HepG2 (cell line): Measurements from ENCODE around the gene EMC8. TPM values are rescaled to one million over a fixed set of nuclear protein-coding genes. Genes with fewer than 3 reads are reported as not detected.

Source experiments
- DPF2 ChIP-seq: sonication (generic); formaldehyde crosslinking; IDR thresholded peaks from 2 replicates; pipeline ENCODE4 v1.4.0; 2020; ENCODE audit warnings: mild to moderate bottlenecking, low read depth, missing genetic modification reagents, borderline replicate concordance
- FOXA3 ChIP-seq: IDR thresholded peaks from 2 replicates; pipeline ENCODE4 v1.6.1; 2016; ENCODE audit warnings: missing genetic modification reagents, missing compliant biosample characterization
- MTA1 ChIP-seq: sonication (generic); formaldehyde crosslinking; IDR thresholded peaks from 2 replicates; pipeline ENCODE4 v1.4.0; 2020; ENCODE audit warnings: missing genetic modification reagents, mild to moderate bottlenecking, borderline replicate concordance
- MYNN ChIP-seq: sonication (generic); formaldehyde crosslinking; IDR thresholded peaks from 2 replicates; pipeline ENCODE4 v1.4.0; 2020; ENCODE audit warnings: mild to moderate bottlenecking, low read depth, missing genetic modification reagents
- NFIC ChIP-seq: IDR thresholded peaks from 2 replicates; pipeline ENCODE4 v1.6.1; 2012; ENCODE audit warnings: mild to moderate bottlenecking, low read length, inconsistent platforms
- NKX3-1 ChIP-seq: sonication (generic); formaldehyde crosslinking; IDR thresholded peaks from 2 replicates; pipeline ENCODE4 v1.5.0; 2020; ENCODE audit warnings: missing genetic modification reagents
- RFXANK ChIP-seq: IDR thresholded peaks from 2 replicates; pipeline ENCODE4 v1.6.1; 2016
- SAFB2 ChIP-seq: sonication (generic); formaldehyde crosslinking; IDR thresholded peaks from 2 replicates; pipeline ENCODE4 v1.5.1; 2020; ENCODE audit warnings: missing genetic modification reagents, low read depth, mild to moderate bottlenecking, borderline replicate concordance
- YY1 ChIP-seq: IDR thresholded peaks from 2 replicates; pipeline ENCODE4 v1.6.1; 2011; ENCODE audit warnings: low read length, low read depth, moderate library complexity, mild to moderate bottlenecking; ENCODE audit not compliant: insufficient read depth, insufficient replicate concordance
- ZFP37 ChIP-seq: sonication (generic); formaldehyde crosslinking; IDR thresholded peaks from 2 replicates; pipeline ENCODE4 v1.4.0; 2020; ENCODE audit warnings: missing genetic modification reagents, borderline replicate concordance
- ZNF121 ChIP-seq: sonication (generic); formaldehyde crosslinking; IDR thresholded peaks from 2 replicates; pipeline ENCODE4 v1.5.0; 2020; ENCODE audit warnings: mild to moderate bottlenecking, missing genetic modification reagents
- ZSCAN12 ChIP-seq: sonication (generic); formaldehyde crosslinking; IDR thresholded peaks from 2 replicates; pipeline ENCODE4 v1.9.0; 2021; ENCODE audit warnings: mild to moderate bottlenecking, missing genetic modification reagents
- polyA plus RNA-seq, 8 experiments: library from polyadenylated mRNA; depleted of rRNA in 3 of 8; stranded (reverse) in 7 of 8; unstranded in 1 of 8; fragments of >200 nt; fragmentation: Illumina TruSeq in 4 of 8; extraction: Trizol in 4 of 8; gene quantifications; 2 replicates each; pipeline versions ENCODE4 v1.2.1 to v1.2.3, GENCODE V29; 2011 to 2016; ENCODE audit warnings: low read depth in 4 of 8, missing spikeins in 1 of 8, mixed read lengths in 1 of 8; ENCODE audit not compliant: insufficient read depth in 1 of 8
- total RNA-seq, 5 experiments: library from RNA; depleted of rRNA; stranded (reverse); fragments of >200 nt; fragmentation: Illumina TruSeq; extraction: Trizol; gene quantifications; 2 replicates each; pipeline ENCODE4 v1.2.3, GENCODE V29; 2016; ENCODE audit warnings: low read depth in 1 of 5
- TF ChIP-seq, protein P1 (sequence below): sonication (generic); formaldehyde crosslinking; IDR thresholded peaks from 2 replicates; pipeline ENCODE4 v1.5.1; 2020; ENCODE audit warnings: mild to moderate bottlenecking, missing genetic modification reagents, borderline replicate concordance
- TF ChIP-seq, protein P2 (sequence below): sonication (generic); formaldehyde crosslinking; IDR thresholded peaks from 2 replicates; pipeline ENCODE4 v1.5.0; 2020; ENCODE audit warnings: missing genetic modification reagents
- TF ChIP-seq, protein P3 (sequence below): sonication (generic); formaldehyde crosslinking; IDR thresholded peaks from 2 replicates; pipeline ENCODE4 v1.8.1; 2023; ENCODE audit warnings: mild to moderate bottlenecking, missing genetic modification reagents, borderline replicate concordance
- TF ChIP-seq, protein P4 (sequence below): sonication (generic); formaldehyde crosslinking; IDR thresholded peaks from 2 replicates; pipeline ENCODE4 v1.4.0; 2020; ENCODE audit warnings: missing genetic modification reagents
- TF ChIP-seq, protein P5 (sequence below): sonication (generic); formaldehyde crosslinking; IDR thresholded peaks from 2 replicates; pipeline ENCODE4 v1.5.0; 2020; ENCODE audit warnings: missing genetic modification reagents

EMC8 gene
- total and polyA plus RNA-seq, 2 of the 13 experiments (the other 11 are each of a cell fraction or from before 2014, with no cell fraction given), result 55.0 to 76.0 TPM

DNA sequence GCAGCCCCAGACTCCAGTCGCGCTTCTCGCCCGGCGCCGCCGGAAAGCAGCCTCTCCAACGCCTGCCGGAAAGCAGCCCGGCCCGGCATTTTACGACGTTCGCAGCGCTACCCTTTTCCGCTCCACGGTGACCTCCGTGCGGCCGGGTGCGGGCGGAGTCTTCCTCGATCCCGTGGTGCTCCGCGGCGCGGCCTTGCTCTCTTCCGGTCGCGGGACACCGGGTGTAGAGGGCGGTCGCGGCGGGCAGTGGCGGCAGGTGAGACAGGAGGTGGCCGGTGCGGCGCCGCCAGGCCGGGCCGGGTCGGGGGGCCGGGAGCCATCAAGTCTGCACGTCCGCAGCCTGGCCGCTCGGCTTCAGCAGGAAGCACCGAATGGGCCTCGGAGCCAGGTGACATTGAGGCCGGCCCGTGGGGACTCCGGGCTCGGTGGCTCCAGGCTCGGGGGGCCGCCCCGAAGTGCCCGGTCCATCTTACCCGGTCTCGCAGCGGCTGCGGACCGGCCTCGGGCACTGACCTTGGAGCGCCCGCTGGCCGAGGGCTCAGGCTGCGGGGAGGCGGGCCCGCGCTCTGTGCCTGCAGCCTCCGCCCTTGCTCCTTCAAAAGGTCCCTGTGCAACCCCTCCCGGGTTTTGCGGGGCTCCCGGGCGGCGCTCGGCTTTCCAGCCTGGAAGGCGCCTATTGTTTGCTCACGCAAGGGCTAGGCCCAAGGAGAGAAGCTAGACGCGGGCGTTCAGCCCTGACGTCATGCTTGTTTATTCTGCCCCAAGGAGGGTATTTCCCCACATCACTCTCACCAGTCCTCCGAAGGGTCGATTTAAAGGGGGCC, at the start of gene EMC8, which contains the start of gene COX4I1 (continued):
- TF ChIP-seq, protein P1, sequence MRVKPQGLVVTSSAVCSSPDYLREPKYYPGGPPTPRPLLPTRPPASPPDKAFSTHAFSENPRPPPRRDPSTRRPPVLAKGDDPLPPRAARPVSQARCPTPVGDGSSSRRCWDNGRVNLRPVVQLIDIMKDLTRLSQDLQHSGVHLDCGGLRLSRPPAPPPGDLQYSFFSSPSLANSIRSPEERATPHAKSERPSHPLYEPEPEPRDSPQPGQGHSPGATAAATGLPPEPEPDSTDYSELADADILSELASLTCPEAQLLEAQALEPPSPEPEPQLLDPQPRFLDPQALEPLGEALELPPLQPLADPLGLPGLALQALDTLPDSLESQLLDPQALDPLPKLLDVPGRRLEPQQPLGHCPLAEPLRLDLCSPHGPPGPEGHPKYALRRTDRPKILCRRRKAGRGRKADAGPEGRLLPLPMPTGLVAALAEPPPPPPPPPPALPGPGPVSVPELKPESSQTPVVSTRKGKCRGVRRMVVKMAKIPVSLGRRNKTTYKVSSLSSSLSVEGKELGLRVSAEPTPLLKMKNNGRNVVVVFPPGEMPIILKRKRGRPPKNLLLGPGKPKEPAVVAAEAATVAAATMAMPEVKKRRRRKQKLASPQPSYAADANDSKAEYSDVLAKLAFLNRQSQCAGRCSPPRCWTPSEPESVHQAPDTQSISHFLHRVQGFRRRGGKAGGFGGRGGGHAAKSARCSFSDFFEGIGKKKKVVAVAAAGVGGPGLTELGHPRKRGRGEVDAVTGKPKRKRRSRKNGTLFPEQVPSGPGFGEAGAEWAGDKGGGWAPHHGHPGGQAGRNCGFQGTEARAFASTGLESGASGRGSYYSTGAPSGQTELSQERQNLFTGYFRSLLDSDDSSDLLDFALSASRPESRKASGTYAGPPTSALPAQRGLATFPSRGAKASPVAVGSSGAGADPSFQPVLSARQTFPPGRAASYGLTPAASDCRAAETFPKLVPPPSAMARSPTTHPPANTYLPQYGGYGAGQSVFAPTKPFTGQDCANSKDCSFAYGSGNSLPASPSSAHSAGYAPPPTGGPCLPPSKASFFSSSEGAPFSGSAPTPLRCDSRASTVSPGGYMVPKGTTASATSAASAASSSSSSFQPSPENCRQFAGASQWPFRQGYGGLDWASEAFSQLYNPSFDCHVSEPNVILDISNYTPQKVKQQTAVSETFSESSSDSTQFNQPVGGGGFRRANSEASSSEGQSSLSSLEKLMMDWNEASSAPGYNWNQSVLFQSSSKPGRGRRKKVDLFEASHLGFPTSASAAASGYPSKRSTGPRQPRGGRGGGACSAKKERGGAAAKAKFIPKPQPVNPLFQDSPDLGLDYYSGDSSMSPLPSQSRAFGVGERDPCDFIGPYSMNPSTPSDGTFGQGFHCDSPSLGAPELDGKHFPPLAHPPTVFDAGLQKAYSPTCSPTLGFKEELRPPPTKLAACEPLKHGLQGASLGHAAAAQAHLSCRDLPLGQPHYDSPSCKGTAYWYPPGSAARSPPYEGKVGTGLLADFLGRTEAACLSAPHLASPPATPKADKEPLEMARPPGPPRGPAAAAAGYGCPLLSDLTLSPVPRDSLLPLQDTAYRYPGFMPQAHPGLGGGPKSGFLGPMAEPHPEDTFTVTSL (CRISPR knock-in tag), result 0 out of 2 replicates have a peak, but pooled peaks have one; percentile 26
- TF ChIP-seq DPF2 (no peak), MYNN (CRISPR knock-in tag) (no peak), YY1 (peak; percentile 64), MTA1 (CRISPR knock-in tag) (peak; percentile 61; the same call in 1 of the 2 replicates), FOXA3 (CRISPR knock-in tag) (peak; percentile 64), SAFB2 (CRISPR knock-in tag) (peak; percentile 80), ZSCAN12 (CRISPR knock-in tag) (no peak), NKX3-1 (CRISPR knock-in tag) (peak; percentile 89), ZNF121 (CRISPR knock-in tag) (no peak; the same call in 1 of the 2 replicates), ZFP37 (CRISPR knock-in tag) (0 out of 2 replicates have a peak, but pooled peaks have one; percentile 21), NFIC (no peak), RFXANK (CRISPR knock-in tag) (0 out of 2 replicates have a peak, but pooled peaks have one; percentile 56)
- TF ChIP-seq, protein P2, sequence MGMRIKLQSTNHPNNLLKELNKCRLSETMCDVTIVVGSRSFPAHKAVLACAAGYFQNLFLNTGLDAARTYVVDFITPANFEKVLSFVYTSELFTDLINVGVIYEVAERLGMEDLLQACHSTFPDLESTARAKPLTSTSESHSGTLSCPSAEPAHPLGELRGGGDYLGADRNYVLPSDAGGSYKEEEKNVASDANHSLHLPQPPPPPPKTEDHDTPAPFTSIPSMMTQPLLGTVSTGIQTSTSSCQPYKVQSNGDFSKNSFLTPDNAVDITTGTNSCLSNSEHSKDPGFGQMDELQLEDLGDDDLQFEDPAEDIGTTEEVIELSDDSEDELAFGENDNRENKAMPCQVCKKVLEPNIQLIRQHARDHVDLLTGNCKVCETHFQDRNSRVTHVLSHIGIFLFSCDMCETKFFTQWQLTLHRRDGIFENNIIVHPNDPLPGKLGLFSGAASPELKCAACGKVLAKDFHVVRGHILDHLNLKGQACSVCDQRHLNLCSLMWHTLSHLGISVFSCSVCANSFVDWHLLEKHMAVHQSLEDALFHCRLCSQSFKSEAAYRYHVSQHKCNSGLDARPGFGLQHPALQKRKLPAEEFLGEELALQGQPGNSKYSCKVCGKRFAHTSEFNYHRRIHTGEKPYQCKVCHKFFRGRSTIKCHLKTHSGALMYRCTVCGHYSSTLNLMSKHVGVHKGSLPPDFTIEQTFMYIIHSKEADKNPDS (CRISPR knock-in tag), result peak; percentile 45; the same call in 1 of the 2 replicates
- TF ChIP-seq, protein P3, sequence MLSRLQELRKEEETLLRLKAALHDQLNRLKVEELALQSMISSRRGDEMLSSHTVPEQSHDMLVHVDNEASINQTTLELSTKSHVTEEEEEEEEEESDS (CRISPR knock-in tag), result no peak
- TF ChIP-seq, protein P4, sequence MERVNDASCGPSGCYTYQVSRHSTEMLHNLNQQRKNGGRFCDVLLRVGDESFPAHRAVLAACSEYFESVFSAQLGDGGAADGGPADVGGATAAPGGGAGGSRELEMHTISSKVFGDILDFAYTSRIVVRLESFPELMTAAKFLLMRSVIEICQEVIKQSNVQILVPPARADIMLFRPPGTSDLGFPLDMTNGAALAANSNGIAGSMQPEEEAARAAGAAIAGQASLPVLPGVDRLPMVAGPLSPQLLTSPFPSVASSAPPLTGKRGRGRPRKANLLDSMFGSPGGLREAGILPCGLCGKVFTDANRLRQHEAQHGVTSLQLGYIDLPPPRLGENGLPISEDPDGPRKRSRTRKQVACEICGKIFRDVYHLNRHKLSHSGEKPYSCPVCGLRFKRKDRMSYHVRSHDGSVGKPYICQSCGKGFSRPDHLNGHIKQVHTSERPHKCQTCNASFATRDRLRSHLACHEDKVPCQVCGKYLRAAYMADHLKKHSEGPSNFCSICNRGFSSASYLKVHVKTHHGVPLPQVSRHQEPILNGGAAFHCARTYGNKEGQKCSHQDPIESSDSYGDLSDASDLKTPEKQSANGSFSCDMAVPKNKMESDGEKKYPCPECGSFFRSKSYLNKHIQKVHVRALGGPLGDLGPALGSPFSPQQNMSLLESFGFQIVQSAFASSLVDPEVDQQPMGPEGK, result peak; percentile 15
- TF ChIP-seq, protein P5, sequence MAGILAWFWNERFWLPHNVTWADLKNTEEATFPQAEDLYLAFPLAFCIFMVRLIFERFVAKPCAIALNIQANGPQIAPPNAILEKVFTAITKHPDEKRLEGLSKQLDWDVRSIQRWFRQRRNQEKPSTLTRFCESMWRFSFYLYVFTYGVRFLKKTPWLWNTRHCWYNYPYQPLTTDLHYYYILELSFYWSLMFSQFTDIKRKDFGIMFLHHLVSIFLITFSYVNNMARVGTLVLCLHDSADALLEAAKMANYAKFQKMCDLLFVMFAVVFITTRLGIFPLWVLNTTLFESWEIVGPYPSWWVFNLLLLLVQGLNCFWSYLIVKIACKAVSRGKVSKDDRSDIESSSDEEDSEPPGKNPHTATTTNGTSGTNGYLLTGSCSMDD (CRISPR knock-in tag), result peak; percentile 19; the same call in 1 of the 2 replicates
